Vagina (tissue), 2 donors: ENCODE data around the gene DNAH8.

Source experiments
- CTCF ChIP-seq, 3 experiments: fragments of 450-650 bp in 2 of 3; fragments of 200-600 bp in 1 of 3; sonication (generic) in 1 of 3; IDR thresholded peaks; one replicate each; pipeline ENCODE4 v1.5.1; 2017 to 2019; ENCODE audit warnings: antibody characterized with exemption in 3 of 3, mild to moderate bottlenecking in 2 of 3, moderate library complexity in 2 of 3
- POLR2A ChIP-seq, 2 donors: fragments of 450-650 bp; IDR thresholded peaks; one replicate each; pipeline ENCODE4 v1.6.1; 2017; ENCODE audit warnings: antibody characterized with exemption in 2 of 2, mild to moderate bottlenecking in 2 of 2, moderate library complexity in 2 of 2
- POLR2AphosphoS5 ChIP-seq, 2 donors: sonication (generic); formaldehyde crosslinking; IDR thresholded peaks; one replicate each; pipeline ENCODE4 v1.9.0; 2017; ENCODE audit warnings: antibody characterized with exemption in 2 of 2, mild to moderate bottlenecking in 2 of 2, low read depth in 1 of 2; ENCODE audit not compliant: insufficient read depth in 1 of 2

DNA sequence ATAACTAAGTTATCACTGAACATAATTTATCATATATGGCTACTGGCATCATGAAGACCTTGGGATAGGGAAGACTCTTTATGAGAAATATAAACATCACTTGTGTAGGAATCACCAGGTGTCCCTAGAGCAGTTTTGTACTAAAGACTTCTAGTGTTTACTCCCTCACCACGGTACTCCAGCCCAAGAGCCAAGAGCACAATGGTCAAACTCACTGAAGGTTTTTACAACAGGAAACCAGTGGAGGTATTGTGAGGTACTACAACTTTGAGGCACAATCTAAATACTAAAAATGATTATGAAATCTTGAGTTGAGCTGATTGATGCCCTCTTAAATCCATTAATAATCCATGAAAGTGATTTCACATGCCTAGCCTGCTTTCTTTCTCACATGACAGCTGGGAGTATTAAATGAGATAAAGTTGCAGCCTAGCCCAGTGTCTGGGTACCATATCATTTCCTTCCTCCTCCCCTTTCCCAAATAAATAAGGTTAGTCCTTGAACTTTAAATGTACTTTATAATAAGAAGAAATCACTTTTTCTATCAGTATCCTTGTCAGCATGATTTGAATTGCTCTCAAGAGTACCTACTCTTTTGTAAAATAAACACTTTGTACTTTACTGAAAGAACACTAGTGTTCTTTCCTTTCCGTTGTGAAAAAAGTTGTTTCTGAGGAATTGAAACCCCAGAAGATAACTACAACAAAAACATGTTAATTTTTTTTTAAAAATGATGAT, 38.7 kb upstream of the DNAH8 start:
- no peak for TF ChIP-seq CTCF (IDR thresholded peaks at IDR 0.05)
- TF ChIP-seq POLR2A (IDR thresholded peaks at IDR 0.05) = no peak
- no peak for TF ChIP-seq POLR2AphosphoS5 (IDR thresholded peaks at IDR 0.05; ENCODE audit: insufficient read depth in 1 of 2, low read depth in 1 of 2)
